Heart left ventricle (tissue), 16 donors: ENCODE measurements around the gene LTBP4. TPM values are rescaled to one million over a fixed set of nuclear protein-coding genes. Genes with fewer than 3 reads are reported as not detected.

ENCODE experiments used
- ATAC-seq, 4 donors: fragments of 200-7000 bp; cut with Tn5 transposase; one replicate each; pipeline ENCODE4 v1.9.1; 2020 to 2022; ENCODE audit warnings: moderate library complexity in 4 of 4, mild to moderate bottlenecking in 3 of 4, moderate number of reproducible peaks in 1 of 4
- DNase-seq, 5 donors: peaks; one replicate each; pipeline ENCODE4 v3.0.0-alpha.2; 2020
- H3K27ac ChIP-seq, 12 donors: fragments of 200-600 bp; sonication (generic) in 4 of 12; one replicate each; pipeline versions ENCODE4 v1.5.0 to v1.8.0; 2016 to 2022; ENCODE audit warnings: mild to moderate bottlenecking in 2 of 12
- H3K27me3 ChIP-seq, 9 donors: fragments of 200-600 bp; sonication (generic) in 2 of 9; one replicate each; pipeline versions ENCODE4 v1.5.1 to v1.8.0; 2016 to 2022; ENCODE audit warnings: mild to moderate bottlenecking in 3 of 9
- H3K36me3 ChIP-seq, 9 donors: fragments of 200-600 bp; sonication (generic) in 2 of 9; one replicate each; pipeline versions ENCODE4 v1.5.0 to v1.8.0; 2018 to 2022; ENCODE audit warnings: mild to moderate bottlenecking in 2 of 9
- H3K4me1 ChIP-seq, 12 donors: fragments of 200-600 bp; sonication (generic) in 4 of 12; one replicate each; pipeline versions ENCODE4 v1.5.0 to v1.8.0; 2016 to 2022; ENCODE audit warnings: mild to moderate bottlenecking in 3 of 12
- H3K4me3 ChIP-seq, 12 donors: fragments of 200-600 bp; sonication (generic) in 4 of 12; one replicate each; pipeline versions ENCODE4 v1.5.0 to v1.8.0; 2017 to 2022; ENCODE audit warnings: mild to moderate bottlenecking in 9 of 12, moderate library complexity in 4 of 12
- H3K9me3 ChIP-seq, 12 donors: fragments of 200-600 bp; sonication (generic) in 4 of 12; one replicate each; pipeline versions ENCODE4 v1.5.0 to v1.8.0; 2016 to 2022; ENCODE audit warnings: mild to moderate bottlenecking in 1 of 12
- POLR2A ChIP-seq, 2 donors: fragments of 450-650 bp; IDR thresholded peaks; one replicate each; pipeline ENCODE4 v1.6.1; 2017; ENCODE audit warnings: antibody characterized with exemption in 2 of 2, mild to moderate bottlenecking in 2 of 2, moderate library complexity in 2 of 2
- WGBS, 4 donors: extraction: QIAGEN DNeasy Blood & Tissue Kit in 2 of 4; methylation state at CpG; one replicate each; pipeline versions ENCODE4 v1.1.5 to v1.1.7; 2013 to 2018; 5-methylcytosine and 5-hydroxymethylcytosine counted together
- intact Hi-C, 10 donors: fragments of 100-400 bp; cut with DNase I; formaldehyde crosslinking; loops; one replicate each; pipeline versions ENCODE4 v1.11.1 to v1.14.2; 2022
- polyA plus RNA-seq, 2 donors: library from polyadenylated mRNA; stranded (reverse); fragments of 200-250 nt; gene quantifications; one replicate each; pipeline ENCODE4 v1.2.3, GENCODE V29; 2013
- total RNA-seq, 9 donors: library from RNA; depleted of rRNA in 2 of 9; stranded (reverse); fragments of >200 nt in 2 of 9; fragmentation: NEBNext Ultra II Directional in 3 of 9; extraction: Animal tissue kit (Norgen Biotek cat#: 25700) in 3 of 9; gene quantifications; one replicate each; pipeline versions ENCODE4 v1.1.0 to v1.2.4, GENCODE V29; 2016 to 2023
- TF ChIP-seq, protein P1 (sequence below), 12 donors: fragments of 200-600 bp; sonication (generic) in 4 of 12; IDR thresholded peaks; one replicate each; pipeline versions ENCODE4 v1.5.0 to v1.8.0; 2018 to 2022; ENCODE audit warnings: antibody characterized with exemption in 12 of 12, mild to moderate bottlenecking in 5 of 12
- donor health status: ischemic (EF 13 %, LVEDD 7.1; RV severe dilation, severe dysfunction).
- donor health status: healthy with polysubstance abuse.
- donor health status: DM: no; HTN: yes; CAD: no.
- donor health status: DM: no; HTN: no; CAD: no.
- donor health status: ischemic (EF 25% LVEDD 6.9; RV normal size, moderate dysfunction).
- donor health status: ischemic (EF 25% LVEDD 5.7; RV mildly dilated, moderate dysfunction).
- donor health status: healthy.
- donor health status: DM: yes; HTN: yes; CAD: no.
- donor health status: ischemic (EF 35%, LVEDD 5.7; RV mildly dilated, moderate dysfunction).
- donor health status: nonischemic (EF 11% LVEDD 7.7; RV severe dilation, severe dysfunction).
- donor health status: DM: yes; HTN: yes; CAD: no.
- donor health status: PGD.
- donor health status: ischemic (EF 29% LVEDD 5.4; RV normal size, mild dysfunction).
- donor health status: nonischemic (EF 23%, LVEDD 6.1; RV moderate dilation, normal function).

LTBP4 gene
- total and polyA plus RNA-seq, 11 donors, result 95.0 to 319 (median 172) TPM

DNA sequence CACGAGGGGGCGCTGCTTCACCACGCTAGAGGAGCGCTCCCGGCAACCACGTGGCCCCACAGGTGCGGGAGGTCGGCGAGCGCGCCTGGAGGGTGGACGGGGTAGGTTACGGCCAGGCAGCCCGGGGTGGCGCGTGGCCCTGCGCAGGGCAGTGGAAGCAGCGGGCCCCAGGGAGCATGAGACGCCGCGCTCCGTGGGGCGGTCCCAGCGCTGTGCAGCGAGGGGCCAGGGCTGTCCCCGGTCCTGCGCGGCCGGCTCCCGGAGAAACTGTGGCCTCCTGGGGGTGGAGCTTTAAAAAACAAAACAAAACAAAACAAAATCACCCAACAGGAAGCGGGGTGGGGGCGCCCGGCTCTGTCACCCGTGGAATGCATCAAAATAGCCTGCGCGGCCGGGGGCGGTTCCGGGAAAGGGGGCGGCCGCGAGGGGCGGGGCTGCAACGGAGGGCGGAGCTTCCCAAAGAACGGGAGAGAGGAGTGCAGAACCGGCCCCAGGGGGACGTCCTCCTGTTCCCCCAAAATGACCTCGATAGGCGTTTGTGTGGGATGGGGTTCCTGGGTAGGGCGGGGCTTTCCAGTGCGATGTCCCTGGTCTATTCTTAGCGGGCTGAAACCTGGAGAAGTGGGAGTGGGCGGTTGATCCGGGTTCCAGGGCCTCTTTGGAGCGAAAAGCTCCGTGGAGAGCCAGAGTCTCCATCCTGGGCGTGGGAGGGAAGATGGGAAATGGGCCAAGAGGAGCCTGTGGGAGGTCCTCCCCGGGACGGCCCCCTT, 61.9 kb downstream of the LTBP4 start:
- H3K9me3 ChIP-seq, result no peaks in the 10 kb centered on the region
- peaks cover 0 to 14% (median 7%) of the 10 kb centered on the region in 9 donors for H3K36me3 ChIP-seq
- H3K4me3 ChIP-seq, result peak overlapping the region; percentile 28 to 76 (median 64)
- 0 to 1% (median 0%) methylated on average over 55 to 60 of the region's 60 CpGs for WGBS, 4 donors
- TF ChIP-seq POLR2A (IDR thresholded peaks at IDR 0.05), result no peak
- TF ChIP-seq, protein P1, sequence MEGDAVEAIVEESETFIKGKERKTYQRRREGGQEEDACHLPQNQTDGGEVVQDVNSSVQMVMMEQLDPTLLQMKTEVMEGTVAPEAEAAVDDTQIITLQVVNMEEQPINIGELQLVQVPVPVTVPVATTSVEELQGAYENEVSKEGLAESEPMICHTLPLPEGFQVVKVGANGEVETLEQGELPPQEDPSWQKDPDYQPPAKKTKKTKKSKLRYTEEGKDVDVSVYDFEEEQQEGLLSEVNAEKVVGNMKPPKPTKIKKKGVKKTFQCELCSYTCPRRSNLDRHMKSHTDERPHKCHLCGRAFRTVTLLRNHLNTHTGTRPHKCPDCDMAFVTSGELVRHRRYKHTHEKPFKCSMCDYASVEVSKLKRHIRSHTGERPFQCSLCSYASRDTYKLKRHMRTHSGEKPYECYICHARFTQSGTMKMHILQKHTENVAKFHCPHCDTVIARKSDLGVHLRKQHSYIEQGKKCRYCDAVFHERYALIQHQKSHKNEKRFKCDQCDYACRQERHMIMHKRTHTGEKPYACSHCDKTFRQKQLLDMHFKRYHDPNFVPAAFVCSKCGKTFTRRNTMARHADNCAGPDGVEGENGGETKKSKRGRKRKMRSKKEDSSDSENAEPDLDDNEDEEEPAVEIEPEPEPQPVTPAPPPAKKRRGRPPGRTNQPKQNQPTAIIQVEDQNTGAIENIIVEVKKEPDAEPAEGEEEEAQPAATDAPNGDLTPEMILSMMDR (IDR thresholded peaks at IDR 0.05), result peak in 11 of 12 donors; percentile 96 to 99 (median 99)
- H3K4me1 ChIP-seq, result peaks cover 0 to 20% (median 10%) of the 10 kb centered on the region in 12 donors
- H3K27me3 ChIP-seq, result no peaks in the 10 kb centered on the region
- H3K27ac ChIP-seq, result peak overlapping the region; percentile 2 to 95 (median 88)
- intact Hi-C loops, result loop anchor here (1.0 to 10.0 kb wide), 20 partner anchors 52 to 602 kb away; partner anchors contain the start of genes COQ8B (in 4 of the 10), HNRNPUL1 (in 4 of the 10), ITPKC (in 4 of the 10) and RAB4B (in 1 of the 10)
- ATAC-seq (peak; percentile 79 to 90 (median 85)), DNase-seq (peak; percentile 91 to 95 (median 93))

DNA sequence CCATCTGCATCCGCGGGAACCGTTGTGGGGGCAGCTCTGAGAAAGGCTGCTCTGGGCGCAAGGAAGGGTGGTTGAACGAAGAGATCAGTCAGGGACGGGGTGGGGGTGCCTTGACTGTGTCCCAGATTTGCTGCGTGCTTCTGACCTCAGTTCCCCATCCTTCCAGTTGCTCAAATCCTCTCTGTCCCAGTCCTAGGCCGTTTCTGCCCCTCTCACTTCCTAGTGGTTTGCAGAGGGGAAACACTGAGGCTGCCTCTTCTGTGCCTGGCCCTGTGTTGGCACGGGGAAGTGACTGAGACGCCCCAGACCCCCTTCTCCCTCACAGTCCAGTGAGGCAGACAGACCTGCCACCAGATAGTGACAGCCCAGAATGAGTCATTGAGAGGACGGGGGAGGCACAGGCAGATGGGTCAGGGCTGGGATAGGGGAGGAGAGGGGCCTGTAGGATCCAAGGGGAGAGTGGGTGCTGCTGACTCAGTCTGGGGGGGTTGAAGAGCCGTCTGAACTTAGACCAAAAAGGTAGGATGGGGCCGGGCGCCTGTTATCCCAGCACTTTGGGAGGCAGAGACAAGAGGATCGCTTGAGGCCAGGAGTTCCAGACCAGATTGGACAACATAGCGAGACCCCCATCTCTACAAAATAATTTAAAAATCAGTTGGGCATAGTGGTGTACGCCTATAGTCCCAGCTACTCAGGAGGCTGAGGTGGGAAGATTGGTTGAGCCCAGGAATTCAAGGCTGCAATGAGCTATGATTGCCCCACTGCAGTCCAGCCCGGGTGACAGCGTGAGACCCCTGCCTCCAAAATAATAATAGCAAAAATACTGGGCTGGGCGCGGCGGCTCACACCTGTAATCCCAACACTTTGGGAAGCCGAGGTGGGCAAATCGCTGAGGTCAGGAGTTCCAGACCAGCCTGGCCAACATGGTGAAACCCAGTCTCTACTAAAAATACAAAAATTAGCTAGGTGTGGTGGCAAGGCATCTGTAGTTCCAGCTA, 62.8 kb downstream of the LTBP4 start:
- peaks cover 0 to 23% (median 15%) of the 10 kb centered on the region in 9 donors for H3K36me3 ChIP-seq
- peak overlapping the region; percentile 2 to 95 (median 88) for H3K27ac ChIP-seq
- TF ChIP-seq POLR2A (IDR thresholded peaks at IDR 0.05), result no peak
- TF ChIP-seq, protein P1 (IDR thresholded peaks at IDR 0.05), result no peak
- DNase-seq (peak in 2 of 5 donors; percentile 33 to 58), ATAC-seq (peak; percentile 2 to 46 (median 14))
- intact Hi-C loops, result loop anchor here (1.0 to 10.0 kb wide), 20 partner anchors 51 to 601 kb away; partner anchors contain the start of genes COQ8B (in 4 of the 10), HNRNPUL1 (in 4 of the 10), ITPKC (in 4 of the 10) and RAB4B (in 1 of the 10)
- H3K4me3 ChIP-seq, result peak overlapping the region in 11 of 12 donors; percentile 28 to 76 (median 65)
- H3K4me1 ChIP-seq, result peaks cover 0 to 20% (median 10%) of the 10 kb centered on the region in 12 donors
- no peaks in the 10 kb centered on the region for H3K27me3 ChIP-seq
- H3K9me3 ChIP-seq, result peaks cover 0 to under 1% (median 0%) of the 10 kb centered on the region in 12 donors
- WGBS, 4 donors, result 50 to 53% (median 53%) methylated on average over 24 of the region's 24 CpGs

DNA sequence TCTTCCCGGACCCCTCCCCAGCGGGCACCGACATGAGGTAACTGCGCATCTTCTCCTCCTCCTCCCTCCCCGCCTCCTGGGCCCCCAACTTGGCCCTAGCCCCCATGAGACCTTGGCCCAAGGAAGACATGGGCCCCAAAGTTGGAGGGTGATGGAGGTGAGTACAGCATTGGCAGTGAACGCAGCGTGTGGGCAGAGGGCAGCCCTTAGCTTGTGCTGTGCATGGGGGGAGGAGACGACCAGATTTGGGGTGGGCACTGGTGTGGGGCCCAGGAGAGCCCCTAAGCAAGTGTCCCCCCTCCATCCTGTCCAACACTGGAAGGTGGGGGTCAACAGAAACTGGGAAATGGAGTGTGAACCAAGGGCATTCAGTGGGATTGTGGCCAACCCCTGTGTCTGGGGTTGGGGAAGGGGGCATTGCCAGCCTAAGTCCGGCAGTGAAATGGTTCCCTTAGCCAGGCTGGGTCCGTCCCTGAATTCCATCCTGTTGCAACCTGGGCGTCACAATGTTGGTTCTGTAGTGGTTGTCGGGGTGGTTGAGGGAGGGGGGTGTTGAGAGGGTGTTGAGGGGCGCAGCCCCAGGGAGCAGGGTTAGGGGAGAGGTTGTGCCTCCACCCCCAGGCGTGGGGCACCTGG, 65.8 kb downstream of the LTBP4 start:
- H3K27me3 ChIP-seq, result no peaks in the 10 kb centered on the region
- TF ChIP-seq POLR2A (IDR thresholded peaks at IDR 0.05), result no peak
- TF ChIP-seq, protein P1 (IDR thresholded peaks at IDR 0.05), result no peak
- DNase-seq (peak in 1 of 5 donors; percentile 35), ATAC-seq (no peak)
- H3K9me3 ChIP-seq, result peaks cover 0 to 9% (median 0%) of the 10 kb centered on the region in 12 donors
- intact Hi-C loops, result loop anchor here in 6 of 10 donors (2.0 to 10.0 kb wide), 5 partner anchors 48 to 598 kb away; partner anchors contain the start of genes HNRNPUL1 (in 2 of the 6), COQ8B (in 1 of the 6) and ITPKC (in 1 of the 6)
- H3K4me3 ChIP-seq, result no peak overlapping the region
- H3K27ac ChIP-seq, result no peak overlapping the region
- peaks cover 0 to 25% (median 10%) of the 10 kb centered on the region in 12 donors for H3K4me1 ChIP-seq
- H3K36me3 ChIP-seq, result peaks cover 0 to 49% (median 44%) of the 10 kb centered on the region in 9 donors
- WGBS, 4 donors, result 91 to 95% (median 92%) methylated on average over 14 of the region's 14 CpGs
